ENCODE data around the gene NR2F1-AS1.

NR2F1-AS1 gene

GRCh38 chr5:93497096-93497495 is 83.9 kb downstream of the NR2F1-AS1 start:
- no peak overlapping the region for H3K27ac ChIP-seq (ENCODE audit: low read length)
- no peak overlapping the region for H3K9ac ChIP-seq (ENCODE audit: low read length)
- no peaks in the 10 kb centered on the region for H3K9me2 ChIP-seq (replicated peaks; ENCODE audit: insufficient read depth, low read length)
- no peak for DNase-seq
- H3F3A ChIP-seq (ENCODE audit: insufficient read depth, low read length) = no peaks in the 10 kb centered on the region
- TF ChIP-seq CTCF (IDR thresholded peaks at IDR 0.05; ENCODE audit: low read length) (no peak), EZH2 (optimal IDR thresholded peaks at IDR 0.05; ENCODE audit: low read depth, low read length) (no peak), EZH2phosphoT487 (IDR thresholded peaks at IDR 0.05; ENCODE audit: low read length) (no peak)
- no peak overlapping the region for H3K4me3 ChIP-seq (ENCODE audit: low read length)
- H3K79me2 ChIP-seq (ENCODE audit: low read length) = no peaks in the 10 kb centered on the region
- H3K4me2 ChIP-seq (ENCODE audit: low read depth, low read length) = no peak overlapping the region
- no peak overlapping the region for H2AFZ ChIP-seq (ENCODE audit: low read length)
- H4K20me1 ChIP-seq (ENCODE audit: insufficient read depth, low read length) = no peaks in the 10 kb centered on the region
- H3K36me3 ChIP-seq (replicated peaks; ENCODE audit: insufficient read depth, low read length) = no peaks in the 10 kb centered on the region
- no peaks in the 10 kb centered on the region for H3K9me3 ChIP-seq (replicated peaks; ENCODE audit: insufficient read depth, low read length)
- H3K4me1 ChIP-seq (ENCODE audit: low read length) = no peaks in the 10 kb centered on the region
- no peaks in the 10 kb centered on the region for H3K27me3 ChIP-seq (replicated peaks; ENCODE audit: insufficient read depth, low read length)

GRCh38 chr5:93479982-93480509 is 101.0 kb downstream of the NR2F1-AS1 start:
- no peaks in the 10 kb centered on the region for H3K9me3 ChIP-seq (replicated peaks; ENCODE audit: insufficient read depth, low read length)
- no peaks in the 10 kb centered on the region for H3K36me3 ChIP-seq (replicated peaks; ENCODE audit: insufficient read depth, low read length)
- H4K20me1 ChIP-seq (ENCODE audit: insufficient read depth, low read length) = no peaks in the 10 kb centered on the region
- DNase-seq = no peak
- H3K4me2 ChIP-seq (ENCODE audit: low read depth, low read length) = no peak overlapping the region
- TF ChIP-seq EZH2phosphoT487 (IDR thresholded peaks at IDR 0.05; ENCODE audit: low read length) (no peak), EZH2 (optimal IDR thresholded peaks at IDR 0.05; ENCODE audit: low read depth, low read length) (no peak), CTCF (IDR thresholded peaks at IDR 0.05; ENCODE audit: low read length) (no peak)
- no peak overlapping the region for H2AFZ ChIP-seq (ENCODE audit: low read length)
- H3K4me1 ChIP-seq (ENCODE audit: low read length) = no peaks in the 10 kb centered on the region
- no peaks in the 10 kb centered on the region for H3F3A ChIP-seq (ENCODE audit: insufficient read depth, low read length)
- no peak overlapping the region for H3K9ac ChIP-seq (ENCODE audit: low read length)
- no peaks in the 10 kb centered on the region for H3K9me2 ChIP-seq (replicated peaks; ENCODE audit: insufficient read depth, low read length)
- no peaks in the 10 kb centered on the region for H3K27me3 ChIP-seq (replicated peaks; ENCODE audit: insufficient read depth, low read length)
- no peak overlapping the region for H3K4me3 ChIP-seq (ENCODE audit: low read length)
- H3K79me2 ChIP-seq (ENCODE audit: low read length) = no peaks in the 10 kb centered on the region
- no peak overlapping the region for H3K27ac ChIP-seq (ENCODE audit: low read length)

GRCh38 chr5:93477816-93478215 is 103.2 kb downstream of the NR2F1-AS1 start:
- Histone ChIP-seq H3K27ac (ENCODE audit: low read length) (no peak overlapping the region), H3K9me3 (replicated peaks; ENCODE audit: insufficient read depth, low read length) (no peaks in the 10 kb centered on the region), H3K36me3 (replicated peaks; ENCODE audit: insufficient read depth, low read length) (no peaks in the 10 kb centered on the region), H3K4me3 (ENCODE audit: low read length) (no peak overlapping the region), H3K9me2 (replicated peaks; ENCODE audit: insufficient read depth, low read length) (no peaks in the 10 kb centered on the region), H3K4me2 (ENCODE audit: low read depth, low read length) (no peak overlapping the region), H4K20me1 (ENCODE audit: insufficient read depth, low read length) (no peaks in the 10 kb centered on the region), H3K4me1 (ENCODE audit: low read length) (no peaks in the 10 kb centered on the region), H3F3A (ENCODE audit: insufficient read depth, low read length) (no peaks in the 10 kb centered on the region), H3K27me3 (replicated peaks; ENCODE audit: insufficient read depth, low read length) (no peaks in the 10 kb centered on the region), H3K79me2 (ENCODE audit: low read length) (no peaks in the 10 kb centered on the region), H3K9ac (ENCODE audit: low read length) (no peak overlapping the region), H2AFZ (ENCODE audit: low read length) (no peak overlapping the region)
- TF ChIP-seq EZH2phosphoT487 (IDR thresholded peaks at IDR 0.05; ENCODE audit: low read length) (no peak), EZH2 (optimal IDR thresholded peaks at IDR 0.05; ENCODE audit: low read depth, low read length) (no peak), CTCF (IDR thresholded peaks at IDR 0.05; ENCODE audit: low read length) (no peak)
- DNase-seq = no peak

Measured in MM.1S (cell line).